ENCODE measurements around the gene CCDC167. TPM values are rescaled to one million over a fixed set of nuclear protein-coding genes. Genes with fewer than 3 reads are reported as not detected.

CCDC167 gene
- total and polyA plus RNA-seq, 2 of the 8 experiments (the other 6 are each of a cell fraction or from before 2014, with no cell fraction given), result 11.0 to 26.5 TPM

DNA sequence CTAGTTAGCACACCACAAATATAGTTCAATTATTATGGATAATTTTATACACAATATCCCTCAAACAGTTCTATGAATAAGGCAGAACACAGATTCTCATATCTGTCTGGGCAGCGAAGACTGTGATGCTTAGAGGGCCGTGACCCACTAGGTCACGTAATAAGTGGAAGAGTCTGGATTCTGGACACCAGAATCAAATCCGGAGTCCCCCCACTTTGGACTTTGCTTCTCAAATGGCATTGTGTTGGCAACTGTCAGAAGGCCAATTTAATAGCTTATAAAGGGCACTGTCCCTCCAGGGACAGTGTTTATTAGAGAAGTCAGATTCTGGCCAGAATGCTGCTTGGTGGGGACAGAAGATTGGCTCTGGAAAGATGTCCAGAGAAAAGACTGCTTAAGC lies 6.8 kb upstream of the CCDC167 start:
- no peak for DNase-seq (ENCODE audit: low read depth in 1 of 2, low spot score in 2 of 2)
- Histone ChIP-seq H3K9me3 (ENCODE audit: insufficient read depth in 2 of 2, low read depth in 1 of 2, low read length in 1 of 2) (no peaks in the 10 kb centered on the region), H3K27ac (ENCODE audit: low read depth, low read length) (no peak overlapping the region), H2BK20ac (ENCODE audit: low read length) (no peak overlapping the region), H2BK12ac (ENCODE audit: low read depth, low read length) (no peak overlapping the region), H2BK15ac (ENCODE audit: low read length) (no peak overlapping the region), H2AK5ac (ENCODE audit: low read depth, low read length) (no peak overlapping the region), H3K18ac (ENCODE audit: extremely low read depth, low read length) (no peak overlapping the region), H4K91ac (replicated peaks; ENCODE audit: insufficient read length, low read length) (no peak overlapping the region), H3K27me3 (replicated peaks in 1 of 4; ENCODE audit: control insufficient read depth in 3 of 4, extremely low read depth in 1 of 4, insufficient read depth in 3 of 4, low read length in 3 of 4) (peaks cover 0 to 15% (median 14%) of the 10 kb centered on the region in 4 experiments; a peak in 5 of 7 replicates), H4K5ac (ENCODE audit: insufficient read length, low read depth, low read length) (no peak overlapping the region), H3K14ac (ENCODE audit: insufficient read length) (no peak overlapping the region), H3K79me1 (ENCODE audit: low read depth, low read length) (no peaks in the 10 kb centered on the region), H3K9ac (replicated peaks in 1 of 4; ENCODE audit: extremely low read depth in 1 of 4, low read depth in 3 of 4, low read length in 3 of 4) (no peak overlapping the region), H3K4me2 (ENCODE audit: insufficient read depth in 1 of 2, low read depth in 2 of 2, low read length in 2 of 2) (no peak overlapping the region), H2AFZ (ENCODE audit: low read length) (no peak overlapping the region), H3K4ac (replicated peaks; ENCODE audit: insufficient read length, low read depth, low read length) (no peak overlapping the region), H3K79me2 (ENCODE audit: control insufficient read depth in 1 of 2, insufficient read depth in 2 of 2, low read length in 2 of 2) (no peaks in the 10 kb centered on the region), H3K4me1 (replicated peaks in 1 of 4; ENCODE audit: control insufficient read depth in 3 of 4, insufficient read depth in 4 of 4, low read length in 3 of 4) (peaks cover 3 to 8% (median 6%) of the 10 kb centered on the region in 4 experiments; a peak in 6 of 7 replicates), H3K36me3 (ENCODE audit: control insufficient read depth in 2 of 4, insufficient read depth in 4 of 4, low read length in 3 of 4) (no peaks in the 10 kb centered on the region), H3K23ac (ENCODE audit: insufficient read length) (no peak overlapping the region), H2BK120ac (replicated peaks; ENCODE audit: low read depth, low read length) (no peak overlapping the region), H3K56ac (replicated peaks; ENCODE audit: insufficient read length, low read depth, low read length) (no peak overlapping the region), H4K8ac (ENCODE audit: extremely low read depth, insufficient read depth, low read length) (no peak overlapping the region), H3K4me3 (ENCODE audit: extremely low read depth in 1 of 4, insufficient read depth in 2 of 4, low read depth in 3 of 4, low read length in 4 of 4) (no peak overlapping the region), H3K23me2 (ENCODE audit: low read depth, low read length) (no peaks in the 10 kb centered on the region), H2BK5ac (ENCODE audit: low read depth, low read length) (no peak overlapping the region), H4K20me1 (replicated peaks in 1 of 2; ENCODE audit: control insufficient read depth in 1 of 2, insufficient read depth in 2 of 2, low read length in 2 of 2) (no peaks in the 10 kb centered on the region)
- ChIA-PET CTCF (ENCODE audit: partially characterized antibody) (interaction anchor here (0.6 to 8.0 kb wide), 7 partner anchors 15 to 199 kb away, joined by 3 to 52 read pairs (median 4); no protein-coding TSS in a partner anchor), POLR2A (ENCODE audit: partially characterized antibody) (interaction anchor here (0.8 kb wide), 1 partner anchor 15 kb away, joined by 3 read pairs; no protein-coding TSS in a partner anchor)
- TF ChIP-seq TBP (IDR thresholded peaks at IDR 0.05; ENCODE audit: low read depth, low read length) (no peak), SRF (IDR thresholded peaks at IDR 0.05; ENCODE audit: low read depth, low read length) (no peak), NRF1 (IDR thresholded peaks at IDR 0.05; ENCODE audit: low read depth, low read length) (no peak), FOSL1 (IDR thresholded peaks at IDR 0.05; ENCODE audit: insufficient read depth, low read depth, low read length) (no peak), SIN3A (conservative IDR thresholded peaks at IDR 0.05 in 1 of 2, IDR thresholded peaks at IDR 0.05 in 1 of 2; ENCODE audit: low read depth in 1 of 2, low read length in 2 of 2) (no peak), TAF7 (optimal IDR thresholded peaks at IDR 0.05; ENCODE audit: borderline replicate concordance, low read depth, low read length) (no peak), POLR2AphosphoS5 (IDR thresholded peaks at IDR 0.05; ENCODE audit: low read depth, low read length) (no peak), SIRT6 (IDR thresholded peaks at IDR 0.05; ENCODE audit: low read length) (no peak), KDM1A (IDR thresholded peaks at IDR 0.05; ENCODE audit: borderline replicate concordance, low read length) (no peak), HDAC6 (IDR thresholded peaks at IDR 0.05; ENCODE audit: low read depth, low read length) (no peak), CBX8 (IDR thresholded peaks at IDR 0.05; ENCODE audit: borderline replicate concordance, low read depth, low read length) (no peak), JUND (IDR thresholded peaks at IDR 0.05; ENCODE audit: low read length) (no peak)
- TF ChIP-seq, protein P1, sequence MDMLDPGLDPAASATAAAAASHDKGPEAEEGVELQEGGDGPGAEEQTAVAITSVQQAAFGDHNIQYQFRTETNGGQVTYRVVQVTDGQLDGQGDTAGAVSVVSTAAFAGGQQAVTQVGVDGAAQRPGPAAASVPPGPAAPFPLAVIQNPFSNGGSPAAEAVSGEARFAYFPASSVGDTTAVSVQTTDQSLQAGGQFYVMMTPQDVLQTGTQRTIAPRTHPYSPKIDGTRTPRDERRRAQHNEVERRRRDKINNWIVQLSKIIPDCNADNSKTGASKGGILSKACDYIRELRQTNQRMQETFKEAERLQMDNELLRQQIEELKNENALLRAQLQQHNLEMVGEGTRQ (IDR thresholded peaks at IDR 0.05; ENCODE audit: low read length), result no peak
- FAIRE-seq, result no peak
- WGBS, 2 experiments (ENCODE audit: extremely low coverage in 1 of 2, insufficient coverage in 1 of 2, insufficient read length in 1 of 2, insufficient replicate concordance in 2 of 2, low coverage in 1 of 2, low lambda C conversion rate in 2 of 2, missing lambda C conversion rate in 1 of 2), result 62% methylated on average over 4 of the region's 4 CpGs; no CpG with 5 or more reads in 1 of the 2 experiments
